ENCODE measurements around the gene GLIS1.

The GLIS1 gene

GRCh38 chr1:53576866-53577760, 161.9 kb downstream of the GLIS1 start:
- WGBS, 2 experiments (ENCODE audit: insufficient coverage in 2 of 2): 76 to 95% methylated on average over 3 to 4 of the region's 5 CpGs
- Histone ChIP-seq H3K4me1 (ENCODE audit: control insufficient read depth, insufficient read depth, low read length, poor library complexity, severe bottlenecking) (peaks cover 9% of the 10 kb centered on the region), H3K4me3 (ENCODE audit: extremely low read depth, insufficient read depth, low read length, poor library complexity, severe bottlenecking) (no peak overlapping the region), H3K36me3 (ENCODE audit: control insufficient read depth, insufficient read depth, low read length) (no peaks in the 10 kb centered on the region), H3K27ac (ENCODE audit: low read depth, low read length, severe bottlenecking) (no peak overlapping the region), H3K9me3 (ENCODE audit: control insufficient read depth, low read length) (no peaks in the 10 kb centered on the region)

- Histone ChIP-seq H3K27ac (ENCODE audit: low read depth, low read length, severe bottlenecking) (no peak overlapping the region), H3K4me3 (ENCODE audit: extremely low read depth, insufficient read depth, low read length, poor library complexity, severe bottlenecking) (no peak overlapping the region), H3K9me3 (ENCODE audit: control insufficient read depth, low read length) (no peaks in the 10 kb centered on the region), H3K4me1 (ENCODE audit: control insufficient read depth, insufficient read depth, low read length, poor library complexity, severe bottlenecking) (peaks cover 10% of the 10 kb centered on the region), H3K36me3 (ENCODE audit: control insufficient read depth, insufficient read depth, low read length) (no peaks in the 10 kb centered on the region)
- WGBS, 2 experiments (ENCODE audit: insufficient coverage in 2 of 2): 71 to 77% methylated on average over 6 of the region's 6 CpGs
Observed at GRCh38 chr1:53576381-53576801, 162.6 kb downstream of the GLIS1 start.

- H3K36me3 ChIP-seq (ENCODE audit: control insufficient read depth, insufficient read depth, low read length): no peaks in the 10 kb centered on the region
- no peak overlapping the region for H3K4me3 ChIP-seq (ENCODE audit: extremely low read depth, insufficient read depth, low read length, poor library complexity, severe bottlenecking)
- peaks cover 10% of the 10 kb centered on the region for H3K4me1 ChIP-seq (ENCODE audit: control insufficient read depth, insufficient read depth, low read length, poor library complexity, severe bottlenecking)
- H3K9me3 ChIP-seq (ENCODE audit: control insufficient read depth, low read length): no peaks in the 10 kb centered on the region
- H3K27ac ChIP-seq (ENCODE audit: low read depth, low read length, severe bottlenecking): no peak overlapping the region
- WGBS, 2 experiments (ENCODE audit: insufficient coverage in 2 of 2): 73 to 76% methylated on average over 4 to 5 of the region's 5 CpGs
Observed at GRCh38 chr1:53575955-53576320, 163.0 kb downstream of the GLIS1 start.

GRCh38 chr1:53575141-53575954, 163.6 kb downstream of the GLIS1 start:
- H3K4me3 ChIP-seq (ENCODE audit: extremely low read depth, insufficient read depth, low read length, poor library complexity, severe bottlenecking): no peak overlapping the region
- no peaks in the 10 kb centered on the region for H3K36me3 ChIP-seq (ENCODE audit: control insufficient read depth, insufficient read depth, low read length)
- 83 to 88% methylated on average over 11 to 14 of the region's 14 CpGs for WGBS, 2 experiments (ENCODE audit: insufficient coverage in 2 of 2)
- no peak overlapping the region for H3K27ac ChIP-seq (ENCODE audit: low read depth, low read length, severe bottlenecking)
- H3K9me3 ChIP-seq (ENCODE audit: control insufficient read depth, low read length): no peaks in the 10 kb centered on the region
- H3K4me1 ChIP-seq (ENCODE audit: control insufficient read depth, insufficient read depth, low read length, poor library complexity, severe bottlenecking): peaks cover 10% of the 10 kb centered on the region

- Histone ChIP-seq H3K9me3 (ENCODE audit: control insufficient read depth, low read length) (no peaks in the 10 kb centered on the region), H3K36me3 (ENCODE audit: control insufficient read depth, insufficient read depth, low read length) (no peaks in the 10 kb centered on the region), H3K27ac (ENCODE audit: low read depth, low read length, severe bottlenecking) (no peak overlapping the region), H3K4me3 (ENCODE audit: extremely low read depth, insufficient read depth, low read length, poor library complexity, severe bottlenecking) (no peak overlapping the region), H3K4me1 (ENCODE audit: control insufficient read depth, insufficient read depth, low read length, poor library complexity, severe bottlenecking) (peaks cover 10% of the 10 kb centered on the region)
- 60 to 86% methylated on average over 1 to 3 of the region's 4 CpGs for WGBS, 2 experiments (ENCODE audit: insufficient coverage in 2 of 2)
Observed at GRCh38 chr1:53574621-53575020, 164.3 kb downstream of the GLIS1 start.

GRCh38 chr1:53573931-53574330, 165.0 kb downstream of the GLIS1 start:
- Histone ChIP-seq H3K27ac (ENCODE audit: low read depth, low read length, severe bottlenecking) (no peak overlapping the region), H3K36me3 (ENCODE audit: control insufficient read depth, insufficient read depth, low read length) (no peaks in the 10 kb centered on the region), H3K4me3 (ENCODE audit: extremely low read depth, insufficient read depth, low read length, poor library complexity, severe bottlenecking) (no peak overlapping the region), H3K9me3 (ENCODE audit: control insufficient read depth, low read length) (no peaks in the 10 kb centered on the region), H3K4me1 (ENCODE audit: control insufficient read depth, insufficient read depth, low read length, poor library complexity, severe bottlenecking) (peaks cover 10% of the 10 kb centered on the region)
- WGBS, 2 experiments (ENCODE audit: insufficient coverage in 2 of 2): 91 to 97% methylated on average over 3 of the region's 4 CpGs

- H3K36me3 ChIP-seq (ENCODE audit: control insufficient read depth, insufficient read depth, low read length): no peaks in the 10 kb centered on the region
- 95% methylated on average over 7 to 8 of the region's 8 CpGs for WGBS, 2 experiments (ENCODE audit: insufficient coverage in 2 of 2)
- H3K4me1 ChIP-seq (ENCODE audit: control insufficient read depth, insufficient read depth, low read length, poor library complexity, severe bottlenecking): peaks cover 10% of the 10 kb centered on the region
- no peak overlapping the region for H3K27ac ChIP-seq (ENCODE audit: low read depth, low read length, severe bottlenecking)
- no peak overlapping the region for H3K4me3 ChIP-seq (ENCODE audit: extremely low read depth, insufficient read depth, low read length, poor library complexity, severe bottlenecking)
- no peaks in the 10 kb centered on the region for H3K9me3 ChIP-seq (ENCODE audit: control insufficient read depth, low read length)
Observed at GRCh38 chr1:53573522-53573921, 165.4 kb downstream of the GLIS1 start.

GRCh38 chr1:53572815-53573173, 166.2 kb downstream of the GLIS1 start:
- H3K27ac ChIP-seq (ENCODE audit: low read depth, low read length, severe bottlenecking): peak overlapping the region; percentile 29
- WGBS, 2 experiments (ENCODE audit: insufficient coverage in 2 of 2): 83 to 100% methylated on average over 3 of the region's 3 CpGs
- H3K36me3 ChIP-seq (ENCODE audit: control insufficient read depth, insufficient read depth, low read length): no peaks in the 10 kb centered on the region

GRCh38 chr1:53572065-53572814, 166.7 kb downstream of the GLIS1 start:
- H3K27ac ChIP-seq (ENCODE audit: low read depth, low read length, severe bottlenecking): peak overlapping the region; percentile 29

More at GRCh38 chr1:53572815-53573173, 166.2 kb downstream of the GLIS1 start:
- peaks cover 10% of the 10 kb centered on the region for H3K4me1 ChIP-seq (ENCODE audit: control insufficient read depth, insufficient read depth, low read length, poor library complexity, severe bottlenecking)
- peaks cover 1% of the 10 kb centered on the region for H3K9me3 ChIP-seq (ENCODE audit: control insufficient read depth, low read length)
- H3K4me3 ChIP-seq (ENCODE audit: extremely low read depth, insufficient read depth, low read length, poor library complexity, severe bottlenecking): no peak overlapping the region

GRCh38 chr1:53568540-53568939, 170.4 kb downstream of the GLIS1 start:
- peaks cover 10% of the 10 kb centered on the region for H3K4me1 ChIP-seq (ENCODE audit: control insufficient read depth, insufficient read depth, low read length, poor library complexity, severe bottlenecking)
- H3K9me3 ChIP-seq (ENCODE audit: control insufficient read depth, low read length): peaks cover 5% of the 10 kb centered on the region
- no peak overlapping the region for H3K4me3 ChIP-seq (ENCODE audit: extremely low read depth, insufficient read depth, low read length, poor library complexity, severe bottlenecking)
- no peak overlapping the region for H3K27ac ChIP-seq (ENCODE audit: low read depth, low read length, severe bottlenecking)
- no CpG with 5 or more reads among the region's 2 CpGs for WGBS, 2 experiments (ENCODE audit: insufficient coverage in 2 of 2)
- no peaks in the 10 kb centered on the region for H3K36me3 ChIP-seq (ENCODE audit: control insufficient read depth, insufficient read depth, low read length)

More at GRCh38 chr1:53572065-53572814, 166.7 kb downstream of the GLIS1 start:
- Histone ChIP-seq H3K4me3 (ENCODE audit: extremely low read depth, insufficient read depth, low read length, poor library complexity, severe bottlenecking) (no peak overlapping the region), H3K36me3 (ENCODE audit: control insufficient read depth, insufficient read depth, low read length) (no peaks in the 10 kb centered on the region), H3K9me3 (ENCODE audit: control insufficient read depth, low read length) (peaks cover 5% of the 10 kb centered on the region), H3K4me1 (ENCODE audit: control insufficient read depth, insufficient read depth, low read length, poor library complexity, severe bottlenecking) (peaks cover 10% of the 10 kb centered on the region)
- 65 to 77% methylated on average over 3 to 4 of the region's 4 CpGs for WGBS, 2 experiments (ENCODE audit: insufficient coverage in 2 of 2)
